Measurements from ENCODE around the gene UCMA.

The UCMA gene

GRCh38 chr10:13201132-13201531, 33.0 kb downstream of the UCMA start:
- in situ Hi-C loops (cut with MboI; ENCODE audit: low pct_unique_long_range_greater_than_20kb, low sequenced_read_pairs) = no loop called here
- DNase-seq = no peak

- in situ Hi-C loops (cut with MboI; ENCODE audit: low pct_unique_long_range_greater_than_20kb, low sequenced_read_pairs) = no loop called here
- no peak for DNase-seq
Observed at GRCh38 chr10:13195016-13195415, 39.2 kb downstream of the UCMA start.

- in situ Hi-C loops (cut with MboI; ENCODE audit: low pct_unique_long_range_greater_than_20kb, low sequenced_read_pairs) = no loop called here
- no peak for DNase-seq
Observed at GRCh38 chr10:13193637-13194036, 40.5 kb downstream of the UCMA start.

GRCh38 chr10:13191362-13191761, 42.8 kb downstream of the UCMA start:
- in situ Hi-C loops (cut with MboI; ENCODE audit: low pct_unique_long_range_greater_than_20kb, low sequenced_read_pairs) = no loop called here
- DNase-seq = no peak

GRCh38 chr10:13190816-13191215, 43.4 kb downstream of the UCMA start:
- in situ Hi-C loops (cut with MboI; ENCODE audit: low pct_unique_long_range_greater_than_20kb, low sequenced_read_pairs) = no loop called here
- no peak for DNase-seq

- in situ Hi-C loops (cut with MboI; ENCODE audit: low pct_unique_long_range_greater_than_20kb, low sequenced_read_pairs) = no loop called here
- no peak for DNase-seq
Observed at GRCh38 chr10:13189961-13190360, 44.2 kb downstream of the UCMA start.

- in situ Hi-C loops (cut with MboI; ENCODE audit: low pct_unique_long_range_greater_than_20kb, low sequenced_read_pairs) = no loop called here
- no peak for DNase-seq
Observed at GRCh38 chr10:13188593-13188992, 45.6 kb downstream of the UCMA start.

GRCh38 chr10:13187135-13187534, 47.0 kb downstream of the UCMA start:
- DNase-seq = no peak
- in situ Hi-C loops (cut with MboI; ENCODE audit: low pct_unique_long_range_greater_than_20kb, low sequenced_read_pairs) = no loop called here

- in situ Hi-C loops (cut with MboI; ENCODE audit: low pct_unique_long_range_greater_than_20kb, low sequenced_read_pairs) = no loop called here
- no peak for DNase-seq
Observed at GRCh38 chr10:13184730-13185514, 49.3 kb downstream of the UCMA start.

GRCh38 chr10:13184276-13184675, 49.9 kb downstream of the UCMA start:
- in situ Hi-C loops (cut with MboI; ENCODE audit: low pct_unique_long_range_greater_than_20kb, low sequenced_read_pairs) = no loop called here
- DNase-seq = no peak

- in situ Hi-C loops (cut with MboI; ENCODE audit: low pct_unique_long_range_greater_than_20kb, low sequenced_read_pairs) = no loop called here
- no peak for DNase-seq
Observed at GRCh38 chr10:13183625-13184024, 50.5 kb downstream of the UCMA start.

GRCh38 chr10:13182424-13182823, 51.8 kb downstream of the UCMA start:
- in situ Hi-C loops (cut with MboI; ENCODE audit: low pct_unique_long_range_greater_than_20kb, low sequenced_read_pairs) = no loop called here
- no peak for DNase-seq

GRCh38 chr10:13180788-13181187, 53.4 kb downstream of the UCMA start:
- DNase-seq = no peak
- in situ Hi-C loops (cut with MboI; ENCODE audit: low pct_unique_long_range_greater_than_20kb, low sequenced_read_pairs) = no loop called here

GRCh38 chr10:13173616-13174015, 60.6 kb downstream of the UCMA start:
- no peak for DNase-seq
- in situ Hi-C loops (cut with MboI; ENCODE audit: low pct_unique_long_range_greater_than_20kb, low sequenced_read_pairs) = no loop called here

Measured in KBM-7 (cell line).